Left forelimb (tissue), 1 donor: ENCODE results near the gene CARMIL3.
"Not testable (repeated sequence)": the region's sequence is repeated elsewhere in the genome, so short reads cannot be mapped to it uniquely, and the experiment has no call there.

Experiments
- DNase-seq: peaks from one replicate; pipeline ENCODE4 v3.0.0-alpha.2; 2018; ENCODE audit warnings: low spot score

CARMIL3 gene

DNA sequence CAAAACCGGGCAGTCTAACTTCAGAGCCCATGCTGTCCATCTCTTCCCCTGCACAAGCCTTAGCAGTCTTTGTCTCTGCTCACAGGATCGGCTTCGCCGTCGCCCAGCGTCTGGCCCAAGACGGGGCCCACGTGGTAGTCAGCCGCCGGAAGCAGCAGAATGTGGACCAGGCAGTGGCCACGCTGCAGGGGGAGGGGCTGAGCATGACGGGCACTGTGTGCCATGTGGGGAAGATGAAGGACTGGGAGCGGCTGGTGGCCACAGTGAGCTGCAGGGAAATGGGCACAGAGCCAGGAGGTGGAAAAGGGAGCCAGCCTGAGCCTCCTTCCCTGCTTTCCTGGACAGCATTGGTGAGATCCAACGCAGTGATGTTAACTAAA is 14.2 kb upstream of the CARMIL3 start:
- DNase-seq: no peak

DNA sequence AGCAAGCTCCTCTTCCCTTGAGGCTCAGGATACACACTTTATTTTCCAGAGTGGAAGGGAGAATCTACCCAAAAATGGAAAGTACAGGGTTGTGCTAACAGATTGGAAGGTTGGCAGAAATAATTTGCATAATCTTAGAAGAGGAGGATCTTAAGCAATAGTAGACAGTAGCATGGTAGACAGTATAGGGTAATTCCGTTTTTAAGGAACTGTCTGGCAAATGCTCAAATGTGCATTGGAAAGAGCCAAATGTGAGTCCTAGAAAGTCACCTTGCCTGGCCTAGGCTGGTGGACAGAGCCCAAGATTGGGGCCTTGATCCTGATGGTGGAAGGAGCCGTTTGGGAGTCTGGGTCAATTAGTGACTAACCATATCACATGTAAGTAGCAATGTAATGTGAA is 13.1 kb upstream of the CARMIL3 start:
- DNase-seq: no peak

DNA sequence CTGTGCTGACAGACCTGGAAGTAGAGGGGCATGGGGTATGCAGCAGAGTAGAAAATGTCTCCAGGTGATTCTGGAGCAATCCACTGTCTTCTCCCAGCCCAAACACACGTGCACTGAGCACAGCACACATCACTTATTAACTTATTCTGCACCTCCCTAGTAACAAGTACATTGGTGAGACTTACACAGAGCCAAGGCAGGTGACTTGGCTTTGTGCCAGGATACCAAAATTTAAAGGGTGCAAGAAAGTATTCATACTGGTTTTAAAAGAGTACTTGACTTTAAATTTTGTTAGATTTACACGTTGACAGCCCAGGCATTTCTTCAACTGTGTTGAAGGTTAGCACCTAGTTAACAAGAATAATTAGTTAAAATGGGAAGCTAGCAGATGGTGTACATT is 11.1 kb upstream of the CARMIL3 start:
- DNase-seq: no peak

DNA sequence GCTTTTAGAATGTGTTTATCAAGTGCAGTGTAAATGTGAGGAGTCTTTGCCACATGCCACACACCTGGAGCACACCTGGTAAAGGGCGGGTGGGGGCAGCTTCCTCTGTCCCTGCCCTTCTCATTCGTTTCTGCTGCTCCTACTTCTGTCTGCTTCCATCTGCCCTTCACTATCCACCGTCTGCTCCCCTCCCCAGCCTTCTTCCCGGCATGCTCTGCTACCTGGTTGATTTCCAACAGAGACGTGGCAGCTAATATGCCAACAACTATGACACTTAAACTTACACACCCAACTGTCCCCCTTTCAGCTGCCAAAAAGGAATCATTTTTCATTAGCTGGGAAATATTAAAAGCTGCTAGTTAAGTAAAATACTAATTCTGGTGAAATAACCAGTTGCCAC is 9.1 kb upstream of the CARMIL3 start:
- no peak for DNase-seq

DNA sequence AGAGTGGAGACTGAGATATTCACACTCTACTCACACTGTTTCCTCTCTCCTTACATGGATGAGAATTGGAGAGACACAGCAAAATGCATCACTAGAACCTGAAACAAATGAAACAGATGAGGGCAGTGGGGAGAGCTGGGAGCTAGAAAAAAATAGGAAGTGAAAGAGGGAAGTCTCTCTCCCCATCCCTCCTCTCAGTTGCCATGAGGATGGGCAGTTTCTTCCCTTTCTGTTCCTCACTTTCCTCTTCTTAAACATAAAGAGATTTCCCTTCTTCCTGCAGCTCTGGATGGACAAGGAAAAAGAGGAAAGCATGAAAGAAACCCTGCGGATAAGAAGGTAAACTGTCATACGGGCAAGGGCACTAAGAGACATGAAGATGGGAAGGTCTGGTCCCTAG is 2.8 kb upstream of the CARMIL3 start:
- DNase-seq: not testable (repeated sequence)

DNA sequence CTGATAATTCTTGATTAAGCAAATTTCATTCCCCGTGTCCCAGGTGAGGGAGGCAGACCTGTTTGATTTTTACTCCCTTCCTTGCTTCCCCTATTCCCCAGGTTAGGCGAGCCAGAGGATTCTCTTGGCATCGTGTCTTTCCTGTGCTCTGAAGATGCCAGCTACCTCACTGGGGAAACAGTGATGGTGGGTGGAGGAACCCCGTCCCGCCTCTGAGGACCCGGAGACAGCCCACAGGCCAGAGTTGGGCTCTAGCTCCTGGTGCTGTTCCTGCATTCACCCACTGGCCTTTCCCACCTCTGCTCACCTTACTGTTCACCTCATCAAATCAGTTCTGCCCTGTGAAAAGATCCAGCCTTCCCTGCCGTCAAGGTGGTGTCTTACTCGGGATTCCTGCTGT is 1.1 kb upstream of the CARMIL3 start:
- DNase-seq: peak; percentile 28

DNA sequence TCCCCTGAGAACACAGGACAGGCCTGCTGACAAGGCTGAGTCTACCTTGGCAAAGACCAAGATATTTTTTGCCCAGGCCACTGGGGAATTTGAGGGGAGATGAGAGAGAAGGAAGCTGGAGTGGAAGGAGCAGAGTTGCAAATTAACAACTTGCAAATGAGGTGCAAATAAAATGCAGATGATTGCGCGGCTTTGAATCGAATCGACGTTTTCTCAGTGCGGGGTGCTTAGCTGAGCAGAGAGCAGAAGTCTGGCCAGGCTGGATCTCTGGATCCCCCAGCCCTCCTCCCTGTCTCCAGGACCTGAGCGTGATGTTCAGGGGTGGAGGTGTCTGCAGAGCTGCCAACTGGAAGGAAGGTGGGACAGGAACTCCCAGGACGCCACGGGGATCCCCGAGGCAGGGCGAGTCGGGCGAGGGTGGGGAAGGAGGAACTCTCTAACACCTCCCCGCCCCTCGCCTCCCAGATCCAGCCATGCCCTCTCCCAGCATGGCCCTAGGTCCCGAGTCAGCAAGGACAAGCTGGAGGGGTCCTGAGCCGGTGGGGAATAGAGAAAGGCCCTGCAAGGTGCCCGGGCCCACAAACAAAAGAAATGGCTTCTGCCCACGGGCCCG is 527 bp upstream of the CARMIL3 start:
- DNase-seq: no peak

DNA sequence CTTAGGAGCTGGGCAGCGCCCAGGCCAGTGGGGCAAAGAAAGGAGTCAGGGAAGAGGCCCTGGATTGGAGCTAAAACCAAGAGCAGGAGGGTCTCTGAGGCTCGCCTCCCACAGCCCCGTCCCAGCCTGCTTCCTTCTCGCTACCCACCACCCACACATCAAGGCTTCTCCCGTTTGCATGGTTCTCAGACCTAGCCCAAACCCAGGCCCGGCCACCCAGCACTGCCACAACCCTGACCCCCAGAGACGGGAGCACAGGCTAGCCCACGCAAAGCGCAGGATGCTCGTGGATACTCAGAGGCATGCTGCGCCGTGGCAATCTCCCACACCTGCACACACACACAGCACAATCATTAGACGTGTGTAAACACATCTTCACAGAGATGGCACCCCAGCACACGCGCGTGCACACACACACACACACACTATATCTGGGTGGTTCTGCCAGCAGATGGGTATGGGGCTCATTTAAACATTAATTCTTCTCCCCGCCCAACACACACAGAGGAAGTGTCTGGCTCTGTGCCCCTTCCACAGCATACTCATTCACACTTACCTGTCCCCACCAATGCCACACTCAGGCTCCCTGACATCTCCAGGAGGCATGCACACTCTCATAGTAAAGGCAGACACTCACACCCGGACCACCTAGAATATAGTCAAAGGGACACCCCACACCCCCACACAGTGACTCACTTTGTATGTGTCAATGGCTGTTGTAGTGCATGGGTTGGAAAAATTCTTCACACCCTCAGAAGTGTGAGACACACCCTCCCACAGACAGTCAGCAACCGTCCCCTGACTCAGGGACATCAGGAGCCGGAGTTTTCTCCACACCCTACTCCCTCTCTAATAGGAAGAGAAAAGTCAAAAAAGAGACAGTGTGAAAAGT is 1.1 kb downstream of the CARMIL3 start:
- no peak for DNase-seq

DNA sequence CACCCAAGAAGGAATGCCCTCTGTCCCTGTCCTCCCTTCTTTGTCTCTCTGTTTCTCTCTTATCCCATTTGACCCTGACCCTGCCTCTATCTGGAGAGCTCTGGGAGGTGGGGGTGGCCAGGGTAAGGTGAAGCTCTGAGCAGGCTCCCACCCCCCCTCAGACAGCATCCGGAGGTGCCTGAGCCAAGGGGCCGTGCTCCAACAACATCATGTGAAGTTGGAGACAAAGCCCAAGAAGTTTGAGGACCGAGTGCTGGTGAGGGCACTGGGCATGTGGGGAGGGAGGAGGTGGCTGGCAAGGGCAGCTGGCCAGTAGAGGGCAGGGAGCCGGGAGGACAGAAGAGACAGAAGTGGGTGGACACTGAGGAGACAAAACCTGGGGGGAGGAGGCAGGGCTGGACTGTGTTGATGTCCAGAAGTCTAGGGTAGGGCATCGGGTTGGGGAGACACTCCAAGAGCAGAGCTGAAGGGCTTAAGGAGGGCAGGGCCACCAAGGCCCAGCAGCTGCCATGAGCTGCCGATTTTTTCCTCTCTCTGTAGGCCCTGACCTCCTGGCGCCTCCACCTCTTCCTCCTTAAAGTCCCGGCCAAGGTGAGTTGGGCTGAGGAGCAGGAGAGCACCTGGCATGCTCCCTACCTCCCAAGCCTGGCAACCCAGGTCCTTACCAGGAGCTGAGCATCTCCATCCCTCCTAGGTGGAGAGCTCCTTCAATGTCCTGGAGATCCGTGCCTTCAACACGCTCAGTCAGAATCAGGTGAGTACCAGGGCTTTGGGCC is 1.9 kb downstream of the CARMIL3 start:
- DNase-seq: no peak

DNA sequence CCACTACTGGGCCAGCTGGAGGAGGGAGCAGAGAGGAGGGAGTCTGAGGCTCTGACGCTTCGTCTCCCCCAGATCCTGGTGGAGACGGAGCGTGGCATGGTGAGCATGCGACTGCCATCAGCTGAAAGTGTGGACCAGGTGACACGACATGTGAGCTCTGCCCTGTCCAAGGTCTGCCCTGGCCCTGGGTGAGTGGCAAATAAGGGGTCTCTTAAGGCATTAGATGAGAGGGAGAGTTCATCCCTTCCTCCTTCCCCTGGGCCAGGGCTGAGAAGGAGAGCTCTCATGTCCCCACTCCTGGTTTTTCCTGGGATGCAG is 2.5 kb downstream of the CARMIL3 start:
- DNase-seq: no peak

DNA sequence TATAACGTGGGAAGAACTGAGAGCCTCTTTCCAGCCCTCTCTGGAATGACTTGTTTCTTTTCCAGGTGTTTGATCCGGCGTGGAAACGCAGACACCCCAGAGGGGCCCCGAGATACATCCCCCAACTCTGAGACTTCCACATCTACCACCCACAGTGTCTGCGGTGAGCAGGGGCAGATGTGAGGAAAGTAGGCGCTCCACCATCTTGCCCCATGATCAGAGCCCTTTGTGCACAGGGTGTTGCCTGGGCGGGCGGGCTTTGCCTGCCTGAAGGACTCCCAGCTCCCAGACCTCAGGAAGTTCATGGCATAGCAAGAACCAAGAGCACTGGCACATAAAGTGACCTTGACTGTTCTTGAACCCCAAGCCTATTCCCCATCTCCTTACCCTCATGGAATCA is 2.8 kb downstream of the CARMIL3 start:
- no peak for DNase-seq

DNA sequence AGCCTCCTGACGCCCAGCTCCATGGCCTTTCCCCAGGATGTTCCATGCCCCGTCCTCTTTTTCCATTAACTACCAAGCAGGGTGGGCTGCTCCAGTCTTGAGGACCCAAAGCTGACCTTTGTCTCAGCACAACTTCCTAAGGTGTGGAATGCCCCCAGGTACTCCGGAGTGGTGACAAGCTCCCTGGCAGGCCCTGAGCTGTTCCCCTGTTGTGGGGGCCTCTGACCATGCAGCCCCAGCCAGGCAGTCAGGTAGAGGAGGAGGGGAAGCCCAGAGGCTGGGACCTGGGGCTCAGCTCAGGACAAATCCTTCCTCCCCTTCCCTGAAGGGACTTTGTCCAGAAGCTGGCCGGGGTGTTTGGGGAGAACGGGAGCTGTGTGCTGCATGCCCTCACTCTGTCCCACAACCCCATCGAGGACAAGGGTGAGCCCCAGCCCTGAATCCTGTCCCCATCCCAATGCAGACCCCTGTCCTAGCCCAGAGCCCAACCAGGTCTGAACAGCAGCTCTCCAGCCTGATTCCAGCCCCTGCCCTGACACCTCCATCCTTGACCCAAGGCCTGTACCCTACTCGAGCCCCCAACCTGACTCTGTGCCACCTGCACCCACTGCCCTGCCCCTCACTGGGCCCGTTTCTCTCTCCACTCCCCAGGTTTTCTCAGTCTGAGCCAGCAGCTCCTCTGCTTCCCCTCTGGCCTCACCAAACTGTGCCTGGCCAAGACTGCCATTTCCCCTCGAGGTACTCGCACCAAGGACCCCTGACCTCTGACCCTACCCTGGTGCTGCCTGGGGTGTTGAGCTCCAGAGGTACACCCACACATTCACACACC is 4.4 kb downstream of the CARMIL3 start:
- no peak for DNase-seq

DNA sequence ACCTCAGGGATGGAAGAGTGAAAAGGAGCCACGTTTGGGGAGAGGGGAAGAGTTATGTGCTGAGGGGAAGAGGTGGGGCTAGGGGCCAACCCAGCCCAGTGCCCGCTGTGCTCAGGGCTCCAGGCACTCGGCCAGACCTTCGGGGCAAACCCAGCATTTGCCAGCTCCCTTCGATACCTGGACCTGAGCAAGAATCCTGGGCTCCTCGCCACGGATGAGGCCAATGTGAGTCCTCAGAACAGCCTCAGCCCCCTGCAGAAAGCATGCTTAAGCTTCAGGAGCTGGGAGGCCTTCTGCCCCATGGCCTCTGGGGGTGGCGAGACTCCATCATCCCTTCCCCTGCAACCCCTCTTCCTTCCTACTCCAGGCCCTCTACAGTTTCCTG is 5.0 kb downstream of the CARMIL3 start:
- no peak for DNase-seq

DNA sequence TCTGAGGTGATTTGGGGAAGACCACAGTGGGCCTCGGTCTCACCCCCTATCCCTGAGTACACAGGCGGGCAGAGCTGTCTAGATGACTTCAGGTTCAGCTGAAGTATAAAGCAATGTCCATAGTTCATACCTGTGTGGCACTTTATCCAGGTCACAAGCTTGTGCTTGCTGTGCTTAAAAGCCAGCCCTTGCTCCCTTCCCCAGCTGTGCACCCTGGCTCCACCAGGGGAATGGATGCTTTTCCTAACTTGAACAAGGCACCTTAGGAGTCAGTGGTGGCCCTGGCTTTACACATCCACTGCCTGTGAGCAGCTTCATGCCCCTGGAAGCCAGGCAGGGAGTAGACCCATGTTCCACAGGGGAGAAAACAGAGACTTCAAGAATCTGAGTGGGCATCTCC is 5.5 kb downstream of the CARMIL3 start:
- DNase-seq: no peak

DNA sequence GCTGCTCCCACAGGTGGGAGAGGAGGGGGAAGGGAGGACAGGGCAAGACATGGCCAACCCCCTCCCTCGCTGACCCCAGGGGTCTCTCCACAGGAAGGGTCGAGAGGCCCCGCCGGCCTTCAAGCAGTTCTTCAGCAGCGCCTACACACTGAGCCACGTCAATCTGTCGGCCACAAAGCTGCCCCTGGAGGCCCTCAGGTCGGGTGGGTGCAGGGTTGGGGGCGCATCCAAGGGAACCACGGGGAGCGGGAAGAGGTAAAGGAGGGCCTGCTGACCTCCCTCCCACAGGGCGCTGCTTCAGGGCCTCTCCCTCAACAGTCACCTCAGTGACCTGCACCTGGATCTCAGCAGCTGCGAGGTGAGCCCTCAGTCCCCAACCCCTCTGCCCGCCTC is 6.1 kb downstream of the CARMIL3 start:
- no peak for DNase-seq

DNA sequence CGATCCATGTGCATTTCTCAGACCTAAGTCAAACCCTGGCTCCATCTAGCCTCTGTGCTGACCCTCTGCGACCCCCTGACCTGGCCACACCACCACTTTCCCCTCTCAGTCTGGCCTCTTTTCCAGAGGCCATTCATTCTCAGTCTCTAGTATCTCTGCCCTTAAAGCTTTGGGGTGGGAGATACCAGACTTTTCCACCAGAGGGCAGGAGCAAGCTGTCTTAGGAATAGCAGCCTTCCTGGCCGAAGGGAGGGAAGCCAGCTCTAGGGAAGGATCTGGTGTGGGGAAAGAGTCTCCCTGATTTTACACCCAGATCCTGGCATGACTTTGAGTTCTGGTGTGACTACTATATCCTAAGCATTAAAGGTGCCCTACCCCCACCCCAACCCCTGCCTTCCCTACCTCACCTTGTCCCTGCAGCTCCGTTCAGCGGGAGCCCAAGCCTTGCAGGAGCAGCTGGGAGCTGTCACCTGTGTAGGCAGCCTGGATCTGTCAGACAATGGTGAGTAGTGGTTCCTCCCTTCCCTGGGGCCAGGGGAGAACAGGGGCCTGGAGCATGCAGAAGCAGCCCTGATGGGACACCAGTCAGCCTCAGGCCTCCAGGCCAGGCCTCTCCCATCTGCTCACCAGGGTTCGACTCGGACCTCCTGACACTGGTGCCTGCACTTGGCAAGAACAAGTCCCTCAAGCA is 6.6 kb downstream of the CARMIL3 start:
- peak; percentile 82 for DNase-seq

DNA sequence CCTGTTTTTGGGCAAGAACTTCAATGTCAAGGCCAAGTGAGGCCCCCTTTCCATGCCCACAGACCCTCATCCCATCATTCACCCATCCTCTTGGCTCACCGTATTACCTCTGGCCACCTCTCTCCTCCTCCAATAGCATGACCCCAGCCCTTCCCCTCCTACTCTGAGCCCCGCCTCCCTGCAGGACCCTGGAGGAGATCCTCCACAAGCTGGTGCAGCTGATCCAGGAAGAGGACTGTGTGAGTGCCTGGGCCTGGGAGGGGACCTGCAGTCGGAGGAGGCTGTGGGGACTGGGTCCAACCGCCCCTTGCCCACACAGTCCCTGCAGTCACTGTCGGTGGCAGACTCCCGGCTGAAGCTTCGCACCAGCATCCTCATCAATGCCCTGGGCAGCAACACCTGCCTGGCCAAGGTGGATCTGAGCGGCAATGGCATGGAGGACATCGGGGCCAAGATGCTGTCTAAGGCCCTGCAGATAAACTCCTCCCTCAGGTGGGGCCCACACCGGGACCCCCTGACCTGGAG is 7.2 kb downstream of the CARMIL3 start:
- DNase-seq: no peak

DNA sequence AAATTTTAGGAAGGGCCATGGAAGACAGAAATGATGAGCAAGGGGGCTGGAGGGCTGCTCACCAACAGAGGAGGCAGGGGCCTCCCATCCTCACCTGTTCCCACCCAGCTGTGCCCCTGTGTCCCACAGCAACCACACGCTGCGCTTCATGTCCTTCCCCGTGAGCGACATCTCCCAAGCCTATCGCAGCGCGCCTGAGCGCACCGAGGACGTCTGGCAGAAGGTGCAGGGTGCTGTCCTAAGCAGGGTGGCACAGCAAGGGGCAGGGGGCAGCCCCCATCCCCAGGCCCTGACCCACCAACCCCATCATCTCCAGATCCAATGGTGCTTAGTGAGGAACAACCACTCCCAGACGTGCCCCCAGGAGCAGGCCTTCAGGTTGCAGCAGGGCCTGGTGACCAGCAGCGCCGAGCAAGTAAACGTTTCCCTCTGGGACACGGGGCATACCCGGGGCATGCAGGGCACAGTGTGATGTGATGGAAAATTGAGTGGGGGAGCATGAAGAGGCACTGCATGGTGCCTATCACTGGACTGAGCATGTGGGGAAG is 8.1 kb downstream of the CARMIL3 start:
- DNase-seq: no peak

DNA sequence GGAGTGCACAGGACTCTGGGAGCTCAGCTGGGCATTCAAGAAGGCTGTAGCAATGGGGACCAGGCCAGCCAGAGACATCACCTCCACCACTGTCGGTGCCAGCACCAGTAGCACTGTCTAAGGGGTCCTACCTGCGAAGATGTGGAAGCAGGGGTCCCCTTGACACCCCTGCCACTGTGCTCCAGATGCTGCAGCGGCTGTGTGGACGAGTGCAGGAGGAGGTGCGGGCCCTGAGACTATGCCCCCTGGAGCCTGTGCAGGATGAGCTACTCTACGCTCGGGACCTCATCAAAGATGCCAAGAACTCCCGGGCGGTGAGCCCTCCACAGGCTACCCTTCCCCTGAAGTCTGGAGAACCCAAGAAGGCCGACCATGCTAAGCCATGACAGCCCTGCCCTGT is 8.6 kb downstream of the CARMIL3 start:
- no peak for DNase-seq

DNA sequence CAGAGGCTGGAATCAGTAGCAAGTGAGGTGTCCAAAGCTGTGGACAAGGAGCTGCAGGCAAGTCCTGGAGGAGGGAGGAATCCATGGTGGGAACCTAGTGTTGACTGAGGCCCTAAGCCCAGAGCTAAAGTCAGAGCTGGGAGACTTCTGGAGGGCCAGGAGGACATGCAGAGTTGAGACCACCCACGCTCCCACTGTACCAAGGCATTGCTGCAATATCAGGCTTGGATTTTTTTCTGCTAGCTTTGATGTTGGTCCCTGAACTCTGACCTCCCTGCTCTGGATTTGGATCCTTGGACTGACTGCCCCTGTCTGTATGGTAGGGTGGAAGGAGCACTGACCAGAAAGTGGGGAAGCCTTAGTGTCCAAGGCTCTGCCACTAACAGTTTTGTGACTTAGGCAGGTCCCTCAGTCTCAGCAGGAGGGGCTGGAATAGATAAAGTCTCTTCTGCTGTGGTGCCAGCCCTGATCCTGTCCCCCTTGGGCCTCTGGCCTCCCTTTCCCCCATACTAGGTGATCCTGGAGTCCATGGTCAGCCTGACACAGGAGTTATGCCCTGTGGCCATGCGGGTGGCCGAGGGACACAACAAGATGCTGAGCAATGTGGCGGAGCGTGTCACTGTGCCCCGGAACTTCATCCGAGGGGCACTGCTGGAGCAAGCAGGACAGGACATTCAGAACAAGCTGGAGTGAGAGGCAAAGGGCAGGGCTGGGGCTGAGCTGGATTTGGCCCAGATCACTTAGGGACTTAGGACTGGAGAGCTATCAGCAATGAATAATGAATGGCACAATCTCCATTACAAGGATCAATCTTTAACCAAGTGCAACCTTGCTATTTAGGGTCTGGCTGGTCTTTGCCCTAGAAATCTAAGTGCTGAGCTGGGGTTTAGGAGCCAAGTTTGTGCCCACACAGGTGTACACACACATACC is 9.4 kb downstream of the CARMIL3 start:
- DNase-seq: no peak
